Lower lobe of right lung (tissue), 2 donors: ENCODE results near the gene SYNDIG1. TPM values are rescaled to one million over a fixed set of nuclear protein-coding genes. Genes with fewer than 3 reads are reported as not detected.
A peak's percentile ranks its signal among the peaks of the same experiment; 100 is the strongest.

ENCODE experiments used
- ATAC-seq, 2 donors: fragments of 200-7000 bp; cut with Tn5 transposase; one replicate each; pipeline ENCODE4 v1.9.1; 2020 to 2022; ENCODE audit warnings: mild to moderate bottlenecking in 2 of 2, moderate library complexity in 2 of 2
- DNase-seq: peaks from one replicate; pipeline ENCODE4 v3.0.0-alpha.2; 2020
- H3K27ac ChIP-seq: fragments of 200-600 bp; one replicate; pipeline ENCODE4 v1.8.0; 2022
- H3K27me3 ChIP-seq: fragments of 200-600 bp; one replicate; pipeline ENCODE4 v1.8.0; 2022; ENCODE audit warnings: low read depth
- H3K36me3 ChIP-seq: fragments of 200-600 bp; one replicate; pipeline ENCODE4 v1.8.0; 2022; ENCODE audit warnings: mild to moderate bottlenecking
- H3K4me1 ChIP-seq: fragments of 200-600 bp; one replicate; pipeline ENCODE4 v1.8.0; 2022
- H3K4me3 ChIP-seq: fragments of 200-600 bp; one replicate; pipeline ENCODE4 v1.8.0; 2022; ENCODE audit warnings: mild to moderate bottlenecking
- H3K9me3 ChIP-seq: fragments of 200-600 bp; one replicate; pipeline ENCODE4 v1.8.0; 2022
- intact Hi-C: fragments of 100-400 bp; cut with DNase I; formaldehyde crosslinking; loops from one replicate; pipeline ENCODE4 v1.11.0; 2022
- total RNA-seq: library from RNA; stranded (reverse); fragmentation: NEBNext Ultra II Directional; extraction: Animal tissue kit (Norgen Biotek cat#: 25700); gene quantifications from one replicate; pipeline ENCODE4 v1.2.1, GENCODE V29; 2021
- TF ChIP-seq, protein P1 (sequence below): fragments of 200-600 bp; IDR thresholded peaks from one replicate; pipeline ENCODE4 v1.8.0; 2022; ENCODE audit warnings: antibody characterized with exemption, mild to moderate bottlenecking
- donor health status: DM: no; HTN: yes; CAD: no; lungs with severe emphysema.

SYNDIG1 gene
- total RNA-seq, 1 donor from 2014 or later: 0.15 TPM

DNA sequence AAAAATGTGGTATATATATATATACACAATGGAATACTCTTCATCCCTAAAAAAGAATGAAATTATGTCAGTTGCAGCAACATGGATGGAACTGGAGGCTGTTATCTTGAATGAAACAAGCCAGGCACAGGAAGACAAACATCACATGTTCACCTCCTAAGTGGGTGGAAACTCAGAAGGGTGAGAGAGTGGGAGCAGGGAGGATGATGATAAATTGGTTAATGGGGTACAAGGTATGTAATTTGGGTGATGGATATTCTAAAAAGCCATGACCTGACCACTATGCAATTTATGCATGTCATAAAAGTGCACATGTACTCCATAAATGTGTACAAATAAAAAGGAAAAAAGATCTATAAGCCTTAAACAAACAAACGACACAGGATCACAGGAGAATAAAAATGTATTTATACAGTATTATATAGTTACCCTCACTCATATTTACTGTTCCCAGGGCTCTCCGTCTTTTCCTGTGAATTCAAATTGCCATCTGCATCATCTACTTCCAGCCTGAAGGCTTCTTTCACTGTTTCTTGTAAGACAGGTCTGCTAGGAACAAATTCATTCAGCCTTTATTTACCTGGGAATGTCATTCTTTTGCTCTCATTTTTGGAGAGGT is 89.8 kb downstream of the SYNDIG1 start:
- Histone ChIP-seq H3K9me3 (peaks cover 8% of the 10 kb centered on the region), H3K4me3 (no peak overlapping the region), H3K4me1 (no peaks in the 10 kb centered on the region), H3K27ac (no peak overlapping the region), H3K36me3 (no peaks in the 10 kb centered on the region), H3K27me3 (no peaks in the 10 kb centered on the region)
- DNase-seq: no peak
- intact Hi-C loops: no loop called here
- TF ChIP-seq, protein P1, sequence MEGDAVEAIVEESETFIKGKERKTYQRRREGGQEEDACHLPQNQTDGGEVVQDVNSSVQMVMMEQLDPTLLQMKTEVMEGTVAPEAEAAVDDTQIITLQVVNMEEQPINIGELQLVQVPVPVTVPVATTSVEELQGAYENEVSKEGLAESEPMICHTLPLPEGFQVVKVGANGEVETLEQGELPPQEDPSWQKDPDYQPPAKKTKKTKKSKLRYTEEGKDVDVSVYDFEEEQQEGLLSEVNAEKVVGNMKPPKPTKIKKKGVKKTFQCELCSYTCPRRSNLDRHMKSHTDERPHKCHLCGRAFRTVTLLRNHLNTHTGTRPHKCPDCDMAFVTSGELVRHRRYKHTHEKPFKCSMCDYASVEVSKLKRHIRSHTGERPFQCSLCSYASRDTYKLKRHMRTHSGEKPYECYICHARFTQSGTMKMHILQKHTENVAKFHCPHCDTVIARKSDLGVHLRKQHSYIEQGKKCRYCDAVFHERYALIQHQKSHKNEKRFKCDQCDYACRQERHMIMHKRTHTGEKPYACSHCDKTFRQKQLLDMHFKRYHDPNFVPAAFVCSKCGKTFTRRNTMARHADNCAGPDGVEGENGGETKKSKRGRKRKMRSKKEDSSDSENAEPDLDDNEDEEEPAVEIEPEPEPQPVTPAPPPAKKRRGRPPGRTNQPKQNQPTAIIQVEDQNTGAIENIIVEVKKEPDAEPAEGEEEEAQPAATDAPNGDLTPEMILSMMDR: no peak
- no peak for ATAC-seq

DNA sequence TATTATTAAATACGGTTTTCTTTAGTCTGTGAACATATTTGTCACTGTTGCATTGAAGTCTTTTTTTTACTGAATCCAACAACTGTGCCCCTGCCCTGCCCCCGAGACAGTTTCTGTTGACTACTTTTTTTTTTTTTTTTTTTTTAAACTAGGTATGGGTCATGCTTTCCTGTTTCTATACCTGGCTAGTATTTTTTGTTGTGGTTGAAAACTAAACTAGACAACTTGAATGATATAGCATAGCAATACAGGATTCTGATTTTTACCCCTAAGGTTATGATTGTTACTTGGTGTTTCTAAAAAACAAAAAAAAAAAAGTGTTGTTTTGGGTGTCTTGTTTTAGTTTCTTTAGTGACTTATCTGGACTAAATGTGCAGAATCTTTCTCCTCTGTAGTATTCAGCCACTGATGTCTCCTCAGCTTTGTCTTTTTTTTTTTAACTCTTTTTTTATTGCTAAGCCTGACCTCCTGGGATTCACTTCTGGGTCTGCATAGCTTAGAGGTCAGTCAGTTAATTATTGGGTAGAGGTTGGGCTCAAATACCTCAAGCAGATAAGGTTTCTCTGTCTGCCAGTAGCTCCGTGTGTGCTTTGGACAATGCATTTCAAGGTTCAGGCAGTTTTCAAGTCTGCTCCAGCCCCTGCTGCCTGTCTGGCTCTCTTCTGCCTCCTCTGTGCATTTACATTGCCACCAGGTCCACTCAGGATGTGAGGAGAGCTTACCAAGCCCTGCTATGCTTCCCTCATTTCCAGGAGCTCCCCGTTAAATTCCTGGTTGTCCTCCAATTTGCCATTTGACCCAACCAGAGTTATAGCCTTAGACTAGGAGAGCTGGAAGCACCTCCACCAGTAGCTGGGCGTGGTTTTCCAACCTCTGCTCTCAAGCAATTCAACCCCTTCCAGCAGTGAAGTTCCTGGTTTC is 91.4 kb downstream of the SYNDIG1 start:
- Histone ChIP-seq H3K4me1 (no peaks in the 10 kb centered on the region), H3K9me3 (peaks cover 8% of the 10 kb centered on the region), H3K27me3 (no peaks in the 10 kb centered on the region), H3K4me3 (no peak overlapping the region), H3K27ac (no peak overlapping the region), H3K36me3 (no peaks in the 10 kb centered on the region)
- DNase-seq: no peak
- ATAC-seq: no peak
- TF ChIP-seq, protein P1: no peak
- intact Hi-C loops: no loop called here

DNA sequence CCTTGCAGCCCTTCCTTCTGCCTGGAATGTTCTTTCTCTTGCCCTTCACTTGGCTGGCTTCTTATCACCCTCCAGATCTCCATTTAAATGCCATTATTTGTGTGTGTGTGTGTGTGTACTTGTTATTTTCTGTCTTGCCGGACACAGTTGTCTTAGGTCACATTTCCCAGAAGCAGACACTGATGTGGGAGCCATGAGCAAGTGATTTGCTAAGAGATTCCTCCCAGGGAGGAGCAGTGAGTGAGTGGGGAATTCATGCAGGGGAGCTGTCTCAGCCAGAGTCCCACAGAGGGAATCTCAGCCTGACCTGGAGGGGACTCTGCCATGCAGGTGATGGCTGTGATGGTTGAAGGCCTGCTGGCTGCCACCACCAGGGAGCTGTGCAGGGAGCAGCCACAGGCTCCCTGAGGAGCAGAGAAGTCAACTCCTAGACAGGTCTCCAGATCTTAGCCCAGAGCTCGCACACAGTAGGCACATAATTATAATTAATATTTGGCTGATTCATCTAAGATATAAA is 96.5 kb downstream of the SYNDIG1 start:
- Histone ChIP-seq H3K4me1 (no peaks in the 10 kb centered on the region), H3K27ac (no peak overlapping the region), H3K27me3 (no peaks in the 10 kb centered on the region), H3K36me3 (no peaks in the 10 kb centered on the region), H3K9me3 (peaks cover 8% of the 10 kb centered on the region), H3K4me3 (no peak overlapping the region)
- TF ChIP-seq, protein P1: no peak
- DNase-seq: no peak
- ATAC-seq: no peak
- intact Hi-C loops: no loop called here

DNA sequence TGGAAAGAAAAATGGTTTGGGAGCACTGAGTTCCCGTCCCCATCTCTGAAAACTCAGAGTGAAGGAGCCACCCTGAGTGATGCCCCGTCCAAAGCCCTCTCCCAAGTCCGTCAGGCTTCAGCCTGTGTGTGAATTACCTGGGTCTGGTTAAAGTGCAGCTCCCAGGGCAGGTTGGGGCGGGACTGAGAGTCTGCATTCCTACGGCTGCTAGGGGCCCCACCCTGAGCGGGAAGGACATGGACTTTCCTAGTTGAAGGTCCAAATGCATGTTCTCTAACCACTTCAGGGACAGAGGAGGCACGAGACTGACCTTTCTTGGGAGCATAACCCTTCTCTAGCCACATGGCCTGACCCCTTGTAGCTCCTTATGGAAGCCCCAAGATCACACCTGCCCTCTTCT is 97.2 kb downstream of the SYNDIG1 start:
- Histone ChIP-seq H3K36me3 (no peaks in the 10 kb centered on the region), H3K4me3 (no peak overlapping the region), H3K27ac (no peak overlapping the region), H3K9me3 (peaks cover 8% of the 10 kb centered on the region), H3K4me1 (no peaks in the 10 kb centered on the region), H3K27me3 (no peaks in the 10 kb centered on the region)
- no peak for DNase-seq
- intact Hi-C loops: no loop called here
- TF ChIP-seq, protein P1: no peak
- ATAC-seq: no peak

DNA sequence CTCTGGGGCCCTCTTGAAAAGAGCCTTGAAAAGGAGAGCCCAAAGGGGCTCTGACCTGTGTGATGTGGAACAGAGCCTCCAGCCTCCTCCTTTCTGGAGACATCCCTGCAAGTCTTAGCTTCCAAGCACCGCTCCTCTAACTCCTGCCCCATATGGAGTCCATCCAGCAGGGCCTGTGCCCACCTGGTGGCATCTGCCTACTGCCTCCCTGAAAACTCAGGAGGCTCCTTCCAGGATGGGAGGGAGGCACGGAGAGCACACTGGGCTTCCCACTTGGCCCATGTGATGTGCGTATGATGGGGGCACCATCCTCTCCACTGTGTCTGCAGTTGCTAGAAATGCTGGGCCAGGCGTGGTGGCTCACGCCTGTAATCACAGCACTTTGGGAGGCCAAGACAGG is 98.1 kb downstream of the SYNDIG1 start:
- Histone ChIP-seq H3K4me3 (no peak overlapping the region), H3K4me1 (no peaks in the 10 kb centered on the region), H3K36me3 (no peaks in the 10 kb centered on the region), H3K27me3 (no peaks in the 10 kb centered on the region), H3K27ac (no peak overlapping the region), H3K9me3 (peaks cover 8% of the 10 kb centered on the region)
- peak in 1 of 2 donors; percentile 13 for ATAC-seq
- DNase-seq: no peak
- intact Hi-C loops: no loop called here
- TF ChIP-seq, protein P1: no peak
